CD1c-positive myeloid dendritic cell (primary cell): ENCODE data around the gene SYPL2.

ENCODE experiments used
- DNase-seq: peaks from one replicate; pipeline ENCODE4 v3.0.0-alpha.2; 2016; ENCODE audit errors: extremely low spot score

SYPL2 gene

GRCh38 chr1:109492779-109493178, 26.4 kb downstream of the SYPL2 start:
- no peak for DNase-seq

GRCh38 chr1:109493227-109493626, 26.9 kb downstream of the SYPL2 start:
- DNase-seq, result no peak

- DNase-seq, result peak; percentile 95
These were observed 27.6 kb downstream of the SYPL2 start, which contains the start of gene CYB561D1 for GRCh38 chr1:109493805-109494539. TSS of gene CYB561D1 (plus strand) at chr1:109494094. CDS start at chr1:109494140, 46 bp downstream.

- DNase-seq, result no peak
These were observed 29.4 kb downstream of the SYPL2 start for GRCh38 chr1:109495738-109496137.

- no peak for DNase-seq
These were observed 31.3 kb downstream of the SYPL2 start for GRCh38 chr1:109497449-109498160.

GRCh38 chr1:109498161-109498801, 31.9 kb downstream of the SYPL2 start:
- DNase-seq, result no peak

- DNase-seq, result no peak
These were observed 32.7 kb downstream of the SYPL2 start for GRCh38 chr1:109499081-109499480.

- peak; percentile 38 for DNase-seq
These were observed 33.6 kb downstream of the SYPL2 start for GRCh38 chr1:109499661-109500536.

GRCh38 chr1:109500941-109501381, 34.6 kb downstream of the SYPL2 start:
- DNase-seq, result peak; percentile 26

GRCh38 chr1:109501644-109502363, 35.5 kb downstream of the SYPL2 start:
- DNase-seq, result peak; percentile 72

GRCh38 chr1:109502364-109502851, 36.1 kb downstream of the SYPL2 start:
- DNase-seq, result peak; percentile 40

GRCh38 chr1:109503935-109504334, 37.6 kb downstream of the SYPL2 start:
- DNase-seq, result no peak

GRCh38 chr1:109504974-109505373, 38.6 kb downstream of the SYPL2 start:
- no peak for DNase-seq

- DNase-seq, result no peak
These were observed 41.9 kb downstream of the SYPL2 start for GRCh38 chr1:109508001-109508872.

- no peak for DNase-seq
These were observed 42.5 kb downstream of the SYPL2 start for GRCh38 chr1:109508873-109509175.

GRCh38 chr1:109509176-109510134, 43.1 kb downstream of the SYPL2 start, which contains the start of gene AMIGO1:
TSS of gene AMIGO1 (minus strand) at chr1:109509727. CDS start at chr1:109508912, 815 bp downstream.
- DNase-seq, result peak; percentile 72

GRCh38 chr1:109513110-109513710, 46.9 kb downstream of the SYPL2 start:
- DNase-seq, result no peak

- DNase-seq, result no peak
These were observed 48.5 kb downstream of the SYPL2 start for GRCh38 chr1:109514846-109515245.
